Breast epithelium (tissue), 3 donors: Measurements from ENCODE around the gene TREM2.

ENCODE experiments used
- POLR2A ChIP-seq: fragments of 450-650 bp; IDR thresholded peaks from one replicate; pipeline ENCODE4 v1.6.1; 2016; ENCODE audit warnings: antibody characterized with exemption, mild to moderate bottlenecking, moderate library complexity
- TF ChIP-seq, protein P1 (sequence below), 3 donors: fragments of 450-650 bp; IDR thresholded peaks; one replicate each; pipeline ENCODE4 v1.5.1; 2016 to 2017; ENCODE audit warnings: antibody characterized with exemption in 3 of 3, mild to moderate bottlenecking in 3 of 3, moderate library complexity in 3 of 3

DNA sequence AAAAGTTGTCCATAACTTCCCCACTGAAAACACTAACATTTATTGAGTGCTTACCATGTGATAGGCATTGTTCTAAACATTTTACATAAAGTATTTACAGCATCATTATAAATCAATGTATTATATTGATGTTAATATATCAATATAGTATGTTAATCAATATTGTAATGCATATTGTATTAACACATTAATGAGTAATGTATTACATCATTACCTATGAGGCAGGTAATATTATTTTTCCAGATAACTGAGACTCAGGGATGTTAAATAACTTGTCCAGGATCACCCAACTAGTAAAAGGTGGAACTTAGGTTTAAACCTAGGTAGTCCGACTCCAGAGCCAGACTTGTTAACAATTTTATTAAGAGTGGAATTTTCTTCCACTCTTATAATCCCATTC, 12.2 kb upstream of the TREM2 start:
- TF ChIP-seq, protein P1, sequence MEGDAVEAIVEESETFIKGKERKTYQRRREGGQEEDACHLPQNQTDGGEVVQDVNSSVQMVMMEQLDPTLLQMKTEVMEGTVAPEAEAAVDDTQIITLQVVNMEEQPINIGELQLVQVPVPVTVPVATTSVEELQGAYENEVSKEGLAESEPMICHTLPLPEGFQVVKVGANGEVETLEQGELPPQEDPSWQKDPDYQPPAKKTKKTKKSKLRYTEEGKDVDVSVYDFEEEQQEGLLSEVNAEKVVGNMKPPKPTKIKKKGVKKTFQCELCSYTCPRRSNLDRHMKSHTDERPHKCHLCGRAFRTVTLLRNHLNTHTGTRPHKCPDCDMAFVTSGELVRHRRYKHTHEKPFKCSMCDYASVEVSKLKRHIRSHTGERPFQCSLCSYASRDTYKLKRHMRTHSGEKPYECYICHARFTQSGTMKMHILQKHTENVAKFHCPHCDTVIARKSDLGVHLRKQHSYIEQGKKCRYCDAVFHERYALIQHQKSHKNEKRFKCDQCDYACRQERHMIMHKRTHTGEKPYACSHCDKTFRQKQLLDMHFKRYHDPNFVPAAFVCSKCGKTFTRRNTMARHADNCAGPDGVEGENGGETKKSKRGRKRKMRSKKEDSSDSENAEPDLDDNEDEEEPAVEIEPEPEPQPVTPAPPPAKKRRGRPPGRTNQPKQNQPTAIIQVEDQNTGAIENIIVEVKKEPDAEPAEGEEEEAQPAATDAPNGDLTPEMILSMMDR (IDR thresholded peaks at IDR 0.05) = no peak
- no peak for TF ChIP-seq POLR2A
